ENCODE measurements around the gene C11orf21. TPM values are rescaled to one million over a fixed set of nuclear protein-coding genes. Genes with fewer than 3 reads are reported as not detected.

Gene C11orf21
- total RNA-seq, 2 donors from 2014 or later: 50.1 to 89.1 TPM

DNA sequence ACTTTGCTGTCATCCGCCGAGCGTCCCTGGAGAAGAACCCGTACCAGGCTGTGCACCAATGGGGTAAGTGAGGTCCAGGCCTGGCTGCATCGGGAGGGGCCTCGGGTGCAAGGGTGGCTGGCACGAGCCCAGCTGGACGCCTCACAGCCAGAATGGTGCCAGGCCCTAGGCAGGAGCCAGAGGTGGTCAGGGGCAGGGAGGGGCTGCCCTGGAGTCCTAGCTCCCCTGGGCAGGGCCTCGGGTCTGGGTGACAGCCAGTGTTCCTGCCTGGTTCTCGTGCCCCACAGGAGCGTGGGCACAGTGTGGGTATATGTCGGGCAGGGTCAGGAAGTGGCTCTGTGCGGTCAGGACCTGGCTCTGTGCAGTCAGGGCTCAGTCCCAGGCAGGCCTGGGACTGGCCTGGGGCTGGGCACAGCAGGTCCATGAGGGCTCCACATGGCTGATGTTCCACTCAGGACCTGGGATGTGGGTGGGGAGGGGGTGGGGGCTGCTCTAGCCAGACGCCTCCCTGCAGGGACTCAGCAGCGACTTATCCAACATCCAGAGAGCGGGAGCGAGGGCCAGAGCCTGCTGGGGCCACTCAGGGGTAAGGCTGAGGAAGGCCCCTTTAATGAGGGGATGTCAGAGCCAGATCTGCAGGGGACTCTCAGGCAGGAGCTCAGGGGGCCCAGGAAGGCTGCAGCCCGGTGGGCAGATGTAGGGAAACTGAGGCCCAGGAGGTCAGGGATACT, 1.3 kb upstream of the C11orf21 start:
- Mint-ChIP-seq H3K4me1 (peaks cover 30% of the 10 kb centered on the region), H3K27ac (peak overlapping the region; percentile 84), H3K36me3 (ENCODE audit: low read depth) (peaks cover 3% of the 10 kb centered on the region), H3K4me3 (peak overlapping the region; percentile 97), H3K27me3 (no peaks in the 10 kb centered on the region)
- DNase-seq (peak in 1 of 3 donors; percentile 4), ATAC-seq (no peak)
- no peaks in the 10 kb centered on the region for H3K9me3 ChIP-seq (ENCODE audit: control insufficient read depth, low read length, poor library complexity, severe bottlenecking)

- Mint-ChIP-seq H3K27me3 (no peaks in the 10 kb centered on the region), H3K4me1 (peaks cover 29% of the 10 kb centered on the region), H3K36me3 (ENCODE audit: low read depth) (peaks cover 3% of the 10 kb centered on the region), H3K4me3 (peak overlapping the region; percentile 97), H3K27ac (peak overlapping the region; percentile 84)
- ATAC-seq: peak; percentile 38
- peak in 2 of 3 donors; percentile 4 to 10 for DNase-seq
- no peaks in the 10 kb centered on the region for H3K9me3 ChIP-seq (ENCODE audit: control insufficient read depth, low read length, poor library complexity, severe bottlenecking)
Observed at GRCh38 chr11:2302306-2302895, 683 bp upstream of the C11orf21 start.

DNA sequence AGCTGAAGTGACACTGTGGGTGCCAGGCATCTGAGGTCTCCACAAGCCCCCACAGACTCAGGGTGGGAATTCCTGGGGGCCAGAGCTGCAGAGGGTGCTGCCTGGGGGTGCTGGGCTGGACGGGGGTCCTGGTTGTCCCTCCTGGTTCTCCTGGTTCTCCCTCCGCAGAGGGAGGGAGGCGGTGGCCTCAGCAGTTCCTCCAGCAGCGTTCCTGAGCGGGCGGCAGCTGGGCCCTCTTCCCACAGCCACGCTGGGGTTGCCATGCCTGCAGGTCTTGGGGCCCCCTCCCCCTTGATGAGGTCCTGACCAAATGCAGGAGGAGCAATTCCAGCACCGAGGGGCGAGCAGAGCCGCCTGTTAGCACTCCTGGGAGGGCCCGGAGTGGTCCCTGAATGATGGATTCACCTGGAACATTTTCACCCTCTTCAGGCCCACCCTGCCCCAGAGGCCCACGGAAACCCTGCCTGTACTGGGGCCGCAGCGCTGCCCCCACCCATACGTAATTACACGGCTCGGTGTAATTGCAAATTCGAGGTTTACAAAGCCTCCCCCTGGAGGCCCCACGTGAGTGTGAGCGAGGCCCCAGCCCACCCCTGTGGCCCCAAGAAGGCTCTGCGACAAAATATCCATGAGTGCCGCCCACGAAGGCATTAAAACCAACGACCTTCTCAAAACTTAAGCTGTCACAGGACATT, 635 bp downstream of the C11orf21 start:
- no peaks in the 10 kb centered on the region for H3K9me3 ChIP-seq (ENCODE audit: control insufficient read depth, low read length, poor library complexity, severe bottlenecking)
- H3K27me3 Mint-ChIP-seq: no peaks in the 10 kb centered on the region
- peak overlapping the region; percentile 84 for H3K27ac Mint-ChIP-seq
- DNase-seq (peak in 2 of 3 donors; percentile 4 to 6), ATAC-seq (peak; percentile 11)
- H3K36me3 Mint-ChIP-seq (ENCODE audit: low read depth): peaks cover 3% of the 10 kb centered on the region
- H3K4me3 Mint-ChIP-seq: peak overlapping the region; percentile 97
- peaks cover 26% of the 10 kb centered on the region for H3K4me1 Mint-ChIP-seq

- DNase-seq (peak in 1 of 3 donors; percentile 3), ATAC-seq (no peak)
- Mint-ChIP-seq H3K27me3 (no peaks in the 10 kb centered on the region), H3K4me1 (peaks cover 20% of the 10 kb centered on the region), H3K4me3 (peak overlapping the region; percentile 97), H3K27ac (peak overlapping the region; percentile 84), H3K36me3 (ENCODE audit: low read depth) (peaks cover 3% of the 10 kb centered on the region)
- H3K9me3 ChIP-seq (ENCODE audit: control insufficient read depth, low read length, poor library complexity, severe bottlenecking): no peaks in the 10 kb centered on the region
Observed at GRCh38 chr11:2300290-2300935, 1.3 kb downstream of the C11orf21 start.

GRCh38 chr11:2299773-2300172, 1.9 kb downstream of the C11orf21 start:
- ATAC-seq (no peak), DNase-seq (peak in 2 of 3 donors; percentile 2 to 7)
- H3K27me3 Mint-ChIP-seq: no peaks in the 10 kb centered on the region
- H3K4me1 Mint-ChIP-seq: peaks cover 19% of the 10 kb centered on the region
- H3K36me3 Mint-ChIP-seq (ENCODE audit: low read depth): peaks cover 3% of the 10 kb centered on the region
- H3K4me3 Mint-ChIP-seq: peak overlapping the region; percentile 77
- no peaks in the 10 kb centered on the region for H3K9me3 ChIP-seq (ENCODE audit: control insufficient read depth, low read length, poor library complexity, severe bottlenecking)
- peak overlapping the region; percentile 24 for H3K27ac Mint-ChIP-seq

DNA sequence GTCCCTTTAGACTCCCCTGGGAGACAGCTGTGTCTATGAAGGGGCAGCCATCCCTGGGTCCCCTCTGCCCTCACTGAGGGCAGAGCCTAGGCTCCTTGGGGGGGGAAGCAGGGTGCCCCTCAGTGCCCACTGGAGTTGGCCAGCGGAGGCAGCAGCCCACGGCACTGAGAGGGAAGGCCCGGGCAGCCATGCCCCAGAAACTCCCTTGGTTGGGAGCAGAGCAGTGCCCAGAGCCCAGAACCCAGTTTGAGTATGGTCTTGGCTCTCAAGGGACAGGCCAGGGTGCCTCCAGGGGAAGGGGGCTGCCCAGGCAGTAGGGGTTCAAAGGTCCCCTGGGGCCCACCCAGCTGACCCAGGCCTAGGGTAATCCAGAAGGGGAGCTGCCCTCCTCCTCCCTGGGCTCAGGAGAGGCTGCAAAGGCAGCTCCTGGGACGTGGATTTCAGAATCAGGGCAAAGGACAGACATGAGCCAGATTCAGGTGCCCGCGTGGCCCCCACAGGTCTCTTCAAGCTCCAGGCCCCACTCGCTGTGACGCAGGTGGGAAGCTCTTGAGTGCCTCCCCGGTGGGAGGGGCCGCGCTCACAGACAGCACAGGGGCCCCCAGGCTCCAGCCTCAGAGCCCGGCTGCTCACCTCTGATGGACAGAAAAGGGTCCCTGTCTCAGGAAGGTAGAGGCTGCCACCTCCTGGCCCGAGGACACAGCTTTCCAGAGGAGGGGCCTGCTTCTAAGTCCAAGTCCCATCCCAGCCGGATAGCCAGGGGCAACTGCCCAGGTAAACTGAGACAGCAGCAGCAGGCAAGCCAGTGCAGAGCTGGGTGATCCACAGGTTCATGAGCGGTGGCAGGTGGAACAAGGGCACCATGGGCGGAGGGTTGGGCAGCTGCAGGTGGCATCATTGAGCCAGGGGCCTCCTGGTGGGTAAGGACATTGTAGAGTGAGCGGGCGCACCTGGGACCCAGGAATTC, 2.6 kb downstream of the C11orf21 start:
- ATAC-seq (no peak), DNase-seq (peak in 2 of 3 donors; percentile 2 to 12)
- Mint-ChIP-seq H3K4me1 (peaks cover 23% of the 10 kb centered on the region), H3K36me3 (ENCODE audit: low read depth) (peaks cover 3% of the 10 kb centered on the region), H3K27ac (peak overlapping the region; percentile 59), H3K27me3 (no peaks in the 10 kb centered on the region), H3K4me3 (peak overlapping the region; percentile 77)
- H3K9me3 ChIP-seq (ENCODE audit: control insufficient read depth, low read length, poor library complexity, severe bottlenecking): no peaks in the 10 kb centered on the region

GRCh38 chr11:2298131-2298794, 3.5 kb downstream of the C11orf21 start:
- ATAC-seq: no peak
- DNase-seq: peak in 2 of 3 donors; percentile 4 to 9
- Mint-ChIP-seq H3K27ac (peak overlapping the region; percentile 59), H3K36me3 (ENCODE audit: low read depth) (peaks cover 3% of the 10 kb centered on the region), H3K4me3 (no peak overlapping the region), H3K27me3 (no peaks in the 10 kb centered on the region), H3K4me1 (peaks cover 25% of the 10 kb centered on the region)
- no peaks in the 10 kb centered on the region for H3K9me3 ChIP-seq (ENCODE audit: control insufficient read depth, low read length, poor library complexity, severe bottlenecking)

GRCh38 chr11:2297623-2298030, 4.1 kb downstream of the C11orf21 start:
- H3K9me3 ChIP-seq (ENCODE audit: control insufficient read depth, low read length, poor library complexity, severe bottlenecking): no peaks in the 10 kb centered on the region
- peaks cover 3% of the 10 kb centered on the region for H3K36me3 Mint-ChIP-seq (ENCODE audit: low read depth)
- H3K27ac Mint-ChIP-seq: peak overlapping the region; percentile 59
- no peak for DNase-seq
- H3K27me3 Mint-ChIP-seq: no peaks in the 10 kb centered on the region
- ATAC-seq: no peak
- peaks cover 25% of the 10 kb centered on the region for H3K4me1 Mint-ChIP-seq
- H3K4me3 Mint-ChIP-seq: no peak overlapping the region

DNA sequence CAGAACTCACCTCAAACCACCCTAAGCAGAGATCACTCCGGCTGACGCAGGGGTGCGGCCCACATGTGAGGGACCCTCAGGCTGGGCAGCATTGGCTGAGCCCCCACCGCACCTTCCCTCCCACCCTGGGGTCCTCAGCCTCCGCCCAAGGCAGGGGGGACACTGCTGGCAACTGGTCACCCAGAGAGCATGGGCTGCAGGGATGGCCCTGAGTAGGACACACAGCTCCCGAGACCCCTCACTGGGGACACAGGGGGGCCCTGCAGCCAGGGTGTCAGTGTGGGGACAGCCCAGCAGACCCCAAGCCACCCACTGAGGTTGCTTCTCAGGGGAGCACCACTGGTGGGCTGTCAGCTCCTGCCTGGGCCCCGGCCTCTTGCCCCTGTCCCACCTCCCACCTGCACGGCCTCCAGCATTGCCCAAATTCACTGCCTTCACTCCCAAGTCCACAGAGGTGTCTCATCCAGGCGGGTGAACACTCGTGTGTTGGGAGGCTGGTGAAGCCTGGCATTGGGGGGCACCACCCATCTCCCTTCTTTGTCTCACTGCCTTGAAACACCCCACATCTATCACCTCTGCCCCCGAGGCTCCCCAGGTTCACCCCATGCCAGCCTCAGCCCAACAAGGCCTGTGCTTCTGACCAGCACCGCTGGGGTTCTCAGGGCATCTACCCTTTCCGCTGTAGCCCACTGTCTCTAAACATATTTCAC, 4.7 kb downstream of the C11orf21 start:
- peak overlapping the region; percentile 59 for H3K27ac Mint-ChIP-seq
- H3K27me3 Mint-ChIP-seq: no peaks in the 10 kb centered on the region
- H3K36me3 Mint-ChIP-seq (ENCODE audit: low read depth): peaks cover 3% of the 10 kb centered on the region
- H3K4me3 Mint-ChIP-seq: no peak overlapping the region
- peaks cover 27% of the 10 kb centered on the region for H3K4me1 Mint-ChIP-seq
- DNase-seq: peak in 2 of 3 donors; percentile 2 to 7
- H3K9me3 ChIP-seq (ENCODE audit: control insufficient read depth, low read length, poor library complexity, severe bottlenecking): no peaks in the 10 kb centered on the region
- no peak for ATAC-seq

DNA sequence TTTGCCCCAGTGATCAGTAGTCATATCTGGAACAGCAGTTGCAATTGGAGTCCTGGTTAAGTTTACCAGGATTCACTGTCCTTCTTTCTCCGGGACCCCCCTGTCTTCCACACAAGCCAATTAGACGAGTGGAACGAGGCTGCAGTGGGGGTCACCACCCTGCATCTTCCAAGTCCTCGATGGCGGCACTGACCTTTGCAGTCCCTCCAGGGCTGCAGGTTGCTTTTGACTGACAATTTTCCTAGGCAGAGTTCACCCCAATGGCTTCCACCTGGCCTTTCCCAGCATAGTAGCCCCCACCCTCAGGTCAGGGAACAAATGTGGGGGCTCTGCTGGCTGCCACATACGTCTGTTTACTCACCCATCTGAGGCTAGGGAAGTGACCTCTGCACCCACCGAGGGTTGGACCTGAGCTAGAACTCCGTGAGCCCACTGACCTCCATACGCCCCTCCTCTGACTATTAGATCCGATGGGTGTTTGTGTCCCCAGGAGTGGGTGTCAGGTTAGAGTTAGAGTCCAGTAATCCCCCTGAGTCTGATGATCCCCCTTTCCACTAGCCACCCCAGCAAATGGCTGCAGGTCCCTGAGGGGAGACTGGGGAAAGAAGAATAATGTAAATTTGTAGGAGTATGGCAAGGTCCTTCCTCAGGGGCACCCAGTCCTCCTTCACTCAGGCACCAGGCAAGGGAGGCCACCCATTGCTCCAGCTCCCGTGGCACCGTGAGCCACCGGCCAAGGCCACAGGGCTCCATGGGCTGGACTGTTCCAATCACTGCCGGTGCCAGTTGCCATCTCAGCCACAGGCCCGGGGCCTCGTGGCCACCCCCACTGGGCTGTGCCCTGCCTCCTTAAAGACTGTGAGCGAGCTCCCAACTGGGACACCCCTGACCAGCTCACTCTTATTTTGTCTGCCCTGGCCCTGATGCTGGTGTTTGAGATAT, 5.5 kb downstream of the C11orf21 start:
- Mint-ChIP-seq H3K4me3 (no peak overlapping the region), H3K27me3 (no peaks in the 10 kb centered on the region), H3K36me3 (ENCODE audit: low read depth) (no peaks in the 10 kb centered on the region), H3K4me1 (peaks cover 24% of the 10 kb centered on the region), H3K27ac (no peak overlapping the region)
- no peak for ATAC-seq
- DNase-seq: peak in 2 of 3 donors; percentile 2 to 9
- no peaks in the 10 kb centered on the region for H3K9me3 ChIP-seq (ENCODE audit: control insufficient read depth, low read length, poor library complexity, severe bottlenecking)

DNA sequence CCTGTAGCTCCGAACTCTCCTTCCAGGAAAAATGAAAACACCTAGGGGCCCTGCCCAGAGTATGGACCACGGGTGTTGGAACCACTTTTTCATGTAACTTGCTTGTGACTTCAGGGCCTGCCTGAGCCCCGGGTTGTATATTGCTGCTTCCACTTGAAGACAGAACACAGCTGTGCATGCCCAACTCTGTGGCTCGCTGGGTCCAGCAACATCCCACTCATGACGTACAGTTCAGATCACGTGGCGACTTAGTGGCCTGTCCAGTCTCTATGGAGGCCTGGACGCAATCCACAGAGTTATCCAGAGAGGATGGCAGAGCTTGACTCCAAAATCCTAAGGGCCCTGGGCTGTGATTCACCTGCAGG, 6.8 kb downstream of the C11orf21 start:
- H3K4me1 Mint-ChIP-seq: peaks cover 20% of the 10 kb centered on the region
- ATAC-seq: no peak
- peak in 1 of 3 donors; percentile 2 for DNase-seq
- no peak overlapping the region for H3K4me3 Mint-ChIP-seq
- H3K36me3 Mint-ChIP-seq (ENCODE audit: low read depth): peaks cover under 1% of the 10 kb centered on the region
- no peaks in the 10 kb centered on the region for H3K9me3 ChIP-seq (ENCODE audit: control insufficient read depth, low read length, poor library complexity, severe bottlenecking)
- H3K27ac Mint-ChIP-seq: no peak overlapping the region
- no peaks in the 10 kb centered on the region for H3K27me3 Mint-ChIP-seq

All from T-helper 17 cell (primary cell).